Kidney (tissue), 14 donors: ENCODE results near the gene KRT72. TPM values are rescaled to one million over a fixed set of nuclear protein-coding genes. Genes with fewer than 3 reads are reported as not detected.

Source experiments
- DNase-seq, 5 donors: peaks; one replicate each; pipeline ENCODE4 v3.0.0-alpha.2; 2013 to 2020
- FAIRE-seq: peaks from 2 replicates; lab custom pipeline; 2012; peaks lifted over from hg19 to GRCh38; lab: Jason Lieb, UNC
- H3K27ac ChIP-seq, 2 donors: one replicate each; pipeline ENCODE4 v1.7.0; 2013; ENCODE audit warnings: low read depth in 2 of 2, low read length in 2 of 2, inconsistent platforms in 1 of 2
- H3K27me3 ChIP-seq: one replicate; pipeline ENCODE4 v1.7.1; 2013; ENCODE audit warnings: low read length, inconsistent platforms; ENCODE audit not compliant: control insufficient read depth, insufficient read depth
- H3K36me3 ChIP-seq, 3 donors: one replicate each; pipeline versions ENCODE4 v1.7.0 to v1.7.1; 2013; ENCODE audit warnings: low read length in 3 of 3, control low read depth in 1 of 3, inconsistent platforms in 1 of 3; ENCODE audit not compliant: insufficient read depth in 3 of 3, control insufficient read depth in 2 of 3
- H3K4me1 ChIP-seq, 3 donors: one replicate each; pipeline versions ENCODE4 v1.7.0 to v1.7.1; 2013; ENCODE audit warnings: low read length in 3 of 3, inconsistent platforms in 1 of 3, low read depth in 1 of 3; ENCODE audit not compliant: control insufficient read depth in 2 of 3, insufficient read depth in 2 of 3
- H3K4me3 ChIP-seq, 3 donors: one replicate each; pipeline versions ENCODE4 v1.7.0 to v1.8.1; 2013; ENCODE audit warnings: low read length in 3 of 3, control low read depth in 1 of 3, inconsistent platforms in 1 of 3
- H3K9ac ChIP-seq, 3 donors: one replicate each; pipeline versions ENCODE4 v1.7.0 to v1.7.1; 2013; ENCODE audit warnings: low read length in 3 of 3, control low read depth in 1 of 3, inconsistent platforms in 1 of 3
- H3K9me3 ChIP-seq, 3 donors: one replicate each; pipeline versions ENCODE4 v1.7.0 to v1.7.1; 2013; ENCODE audit warnings: low read length in 3 of 3, control low read depth in 1 of 3, inconsistent platforms in 1 of 3; ENCODE audit not compliant: control insufficient read depth in 2 of 3, insufficient read depth in 1 of 3
- intact Hi-C: fragments of 100-400 bp; cut with DNase I; formaldehyde crosslinking; loops from one replicate; pipeline ENCODE4 v1.11.1; 2022
- polyA plus RNA-seq: library from polyadenylated mRNA; stranded (reverse); fragments of 350-450 nt; fragmentation: Illumina TruSeq; extraction: RNeasy Lipid Tissue Mini Kit (QIAGEN cat#74804); gene quantifications from one replicate; pipeline ENCODE4 v1.2.3, GENCODE V29; 2014; ENCODE audit warnings: low read depth, low replicate concordance; ENCODE audit not compliant: insufficient read depth
- total RNA-seq: library from RNA; stranded (reverse); fragmentation: NEBNext Ultra II Directional; extraction: Animal tissue kit (Norgen Biotek cat#: 25700); gene quantifications from one replicate; pipeline ENCODE4 v1.2.1, GENCODE V29; 2021
- TF ChIP-seq, protein P1 (sequence below): IDR thresholded peaks from 3 replicates; pipeline ENCODE4 v1.5.1; 2012; ENCODE audit warnings: mild to moderate bottlenecking, moderate library complexity, borderline replicate concordance; ENCODE audit not compliant: insufficient read depth; ENCODE audit errors: extremely low read depth
- donor health status: control.
- donor health status: control.
- donor health status: control.
- donor health status: control.
- donor health status: control.
- donor health status: DM: yes; HTN: yes; CAD: no.
- donor health status: Normal renal cell carcinoma (clear cell type).

The KRT72 gene
- total and polyA plus RNA-seq, 2 donors from 2014 or later, result not detected

DNA sequence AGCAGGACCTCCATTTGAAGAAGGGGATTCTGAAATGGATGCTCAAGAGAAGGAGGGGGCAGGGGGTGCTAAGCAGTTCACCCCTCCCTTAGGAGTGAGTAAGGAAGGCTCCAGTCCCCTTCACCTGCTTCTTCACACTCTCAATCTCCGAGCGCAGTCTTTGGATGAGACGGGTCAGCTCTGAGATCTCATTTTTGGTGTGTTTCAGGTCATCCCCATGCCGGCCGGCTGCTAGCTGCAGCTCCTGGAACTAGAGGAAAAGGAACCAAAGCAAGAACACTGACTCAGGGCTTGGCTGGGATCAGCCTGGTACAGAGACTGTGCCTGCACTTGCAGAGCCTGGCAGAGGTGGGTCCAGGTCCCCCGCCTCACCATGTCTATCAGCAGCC is 9.8 kb upstream of the KRT72 start:
- no peak overlapping the region for H3K27ac ChIP-seq
- DNase-seq (peak in 1 of 5 donors; percentile 5), FAIRE-seq (no peak)
- no peaks in the 10 kb centered on the region for H3K36me3 ChIP-seq
- intact Hi-C loops, result no loop called here
- TF ChIP-seq, protein P1, sequence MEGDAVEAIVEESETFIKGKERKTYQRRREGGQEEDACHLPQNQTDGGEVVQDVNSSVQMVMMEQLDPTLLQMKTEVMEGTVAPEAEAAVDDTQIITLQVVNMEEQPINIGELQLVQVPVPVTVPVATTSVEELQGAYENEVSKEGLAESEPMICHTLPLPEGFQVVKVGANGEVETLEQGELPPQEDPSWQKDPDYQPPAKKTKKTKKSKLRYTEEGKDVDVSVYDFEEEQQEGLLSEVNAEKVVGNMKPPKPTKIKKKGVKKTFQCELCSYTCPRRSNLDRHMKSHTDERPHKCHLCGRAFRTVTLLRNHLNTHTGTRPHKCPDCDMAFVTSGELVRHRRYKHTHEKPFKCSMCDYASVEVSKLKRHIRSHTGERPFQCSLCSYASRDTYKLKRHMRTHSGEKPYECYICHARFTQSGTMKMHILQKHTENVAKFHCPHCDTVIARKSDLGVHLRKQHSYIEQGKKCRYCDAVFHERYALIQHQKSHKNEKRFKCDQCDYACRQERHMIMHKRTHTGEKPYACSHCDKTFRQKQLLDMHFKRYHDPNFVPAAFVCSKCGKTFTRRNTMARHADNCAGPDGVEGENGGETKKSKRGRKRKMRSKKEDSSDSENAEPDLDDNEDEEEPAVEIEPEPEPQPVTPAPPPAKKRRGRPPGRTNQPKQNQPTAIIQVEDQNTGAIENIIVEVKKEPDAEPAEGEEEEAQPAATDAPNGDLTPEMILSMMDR, result no peak
- no peak overlapping the region for H3K4me3 ChIP-seq
- H3K9me3 ChIP-seq, result no peaks in the 10 kb centered on the region
- no peak overlapping the region for H3K9ac ChIP-seq
- no peaks in the 10 kb centered on the region for H3K27me3 ChIP-seq
- H3K4me1 ChIP-seq, result no peaks in the 10 kb centered on the region

DNA sequence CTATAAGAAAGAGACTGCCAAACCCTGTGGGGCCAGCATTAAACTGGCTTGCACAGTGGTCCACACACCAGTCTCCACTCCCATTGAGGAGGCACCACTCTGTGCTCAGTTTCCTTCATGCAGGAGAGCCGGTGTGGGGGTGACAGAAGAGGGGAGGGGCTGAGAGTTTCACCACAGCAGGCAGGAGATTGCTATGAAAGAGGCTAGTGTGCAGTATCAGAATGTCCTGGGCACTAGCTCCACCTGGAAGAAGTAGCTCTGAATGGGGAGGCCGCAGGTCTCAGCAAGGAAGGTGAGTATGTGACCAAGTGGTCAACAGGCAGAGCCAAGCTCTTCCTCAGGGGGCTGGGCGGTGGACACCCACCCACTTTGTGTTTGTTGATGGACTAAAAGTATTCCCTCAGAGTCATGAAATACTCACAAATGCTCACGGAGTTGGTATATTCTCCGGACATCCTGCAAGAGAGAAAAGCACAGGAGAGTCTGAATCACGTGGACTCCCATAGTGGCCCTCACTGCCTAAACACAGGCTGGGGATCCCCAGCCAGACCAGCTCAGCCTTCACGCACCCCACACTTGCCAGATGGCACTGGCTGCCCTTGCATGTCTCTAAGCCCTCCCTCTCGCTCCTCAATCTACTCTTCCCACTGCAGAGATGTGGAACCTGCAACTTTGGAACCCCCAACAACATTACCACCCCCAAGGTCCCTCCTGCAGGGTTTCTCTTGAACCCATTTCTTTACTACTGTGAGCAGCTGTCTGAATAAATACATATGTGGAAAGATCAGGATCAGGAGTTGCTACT is 7.8 kb upstream of the KRT72 start:
- FAIRE-seq, result no peak
- H3K9me3 ChIP-seq, result no peaks in the 10 kb centered on the region
- H3K9ac ChIP-seq, result no peak overlapping the region
- no peak overlapping the region for H3K27ac ChIP-seq
- TF ChIP-seq, protein P1, result no peak
- peak in 2 of 5 donors; percentile 2 to 11 for DNase-seq
- H3K36me3 ChIP-seq, result no peaks in the 10 kb centered on the region
- no peaks in the 10 kb centered on the region for H3K4me1 ChIP-seq
- no peak overlapping the region for H3K4me3 ChIP-seq
- no peaks in the 10 kb centered on the region for H3K27me3 ChIP-seq
- intact Hi-C loops, result no loop called here

DNA sequence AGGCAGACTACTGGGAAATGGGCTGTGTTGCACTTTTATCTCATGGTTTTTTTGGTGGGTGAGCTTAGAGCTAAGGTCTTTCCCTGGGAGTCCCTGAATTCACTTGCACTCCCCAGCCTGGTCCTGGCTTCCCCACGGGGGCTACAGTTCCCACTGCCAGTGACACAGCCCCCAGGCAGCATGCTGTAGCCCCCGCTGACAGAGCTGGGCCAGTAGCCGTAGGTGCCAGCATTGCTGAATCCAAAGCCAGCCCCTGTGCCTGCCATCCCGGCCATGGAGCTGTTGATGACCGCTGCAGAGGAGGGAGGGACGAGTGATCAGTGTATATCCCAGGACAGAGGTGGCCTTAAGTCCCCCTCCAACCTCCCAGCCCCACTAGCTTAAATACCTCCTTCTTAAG is 6.9 kb upstream of the KRT72 start:
- no peaks in the 10 kb centered on the region for H3K27me3 ChIP-seq
- H3K4me1 ChIP-seq, result no peaks in the 10 kb centered on the region
- no peak overlapping the region for H3K4me3 ChIP-seq
- TF ChIP-seq, protein P1, result no peak
- intact Hi-C loops, result no loop called here
- H3K27ac ChIP-seq, result no peak overlapping the region
- peak in 2 of 5 donors; percentile 2 to 6 for DNase-seq
- FAIRE-seq, result no peak
- H3K36me3 ChIP-seq, result no peaks in the 10 kb centered on the region
- H3K9ac ChIP-seq, result no peak overlapping the region
- no peaks in the 10 kb centered on the region for H3K9me3 ChIP-seq
